Activated T-cell treated with anti-CD3 and anti-CD28 coated beads, Interleukin-2, amount 50 U/mL, for 1 hour (primary cell): ENCODE results near the gene TBCC.
"Not testable (repeated sequence)": the region's sequence is repeated elsewhere in the genome, so short reads cannot be mapped to it uniquely, and the experiment has no call there.

Experiments used
- DNase-seq: peaks from one replicate; pipeline ENCODE4 v3.0.0-alpha.2; 2020

The TBCC gene

GRCh38 chr6:42727627-42728026 is 18.3 kb downstream of the TBCC start:
- no peak for DNase-seq

GRCh38 chr6:42727087-42727611 is 18.8 kb downstream of the TBCC start:
- DNase-seq = peak; percentile 37

DNA sequence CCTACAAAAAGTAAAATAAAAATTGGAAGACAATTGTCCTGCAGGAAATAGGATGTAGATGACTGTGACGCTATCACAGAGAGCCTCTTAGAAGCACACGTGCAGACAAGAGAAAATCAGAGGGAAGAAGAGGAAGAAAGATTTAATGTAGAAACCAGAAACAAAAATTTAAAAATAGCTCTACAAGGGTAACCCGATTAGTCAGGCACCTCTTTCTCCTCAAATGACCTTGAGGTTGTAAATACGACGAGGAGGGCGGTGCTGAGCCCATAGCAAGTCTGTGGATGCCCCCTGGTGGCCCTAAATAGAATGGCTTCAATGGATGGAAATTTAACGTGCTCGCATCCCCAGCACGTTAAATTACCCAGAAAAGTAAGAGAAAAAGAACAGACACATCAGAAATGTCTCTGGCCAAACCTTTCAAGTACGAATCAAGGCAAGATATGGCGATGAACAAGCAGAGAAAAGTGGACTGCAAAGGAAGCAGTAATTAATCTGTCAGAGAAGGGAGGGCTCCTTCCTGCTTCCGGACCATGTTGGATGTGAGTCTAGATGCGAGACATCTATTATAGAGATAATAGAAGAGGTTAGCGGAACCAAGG is 19.3 kb downstream of the TBCC start:
- DNase-seq = peak; percentile 58

GRCh38 chr6:42726026-42726425 is 19.9 kb downstream of the TBCC start:
- DNase-seq = no peak

DNA sequence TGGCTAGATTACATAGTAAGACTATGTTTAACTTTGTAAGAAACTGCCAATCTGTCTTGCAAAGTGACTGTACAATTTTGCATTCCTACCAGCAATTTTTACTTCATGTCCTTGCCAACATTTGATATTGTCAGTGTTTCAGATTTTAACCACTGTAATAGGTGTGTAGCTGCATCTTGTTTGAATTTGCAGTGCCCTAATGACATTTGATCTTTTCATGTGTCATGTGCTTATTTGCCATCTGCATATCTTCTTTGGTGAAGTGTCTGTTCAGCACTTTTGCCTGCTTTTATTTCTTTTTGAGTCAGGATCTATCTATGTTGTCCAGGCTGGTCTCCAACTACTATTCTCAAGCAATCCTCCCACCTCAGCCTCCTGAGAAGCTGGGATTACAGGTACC is 21.1 kb downstream of the TBCC start:
- DNase-seq = no peak

DNA sequence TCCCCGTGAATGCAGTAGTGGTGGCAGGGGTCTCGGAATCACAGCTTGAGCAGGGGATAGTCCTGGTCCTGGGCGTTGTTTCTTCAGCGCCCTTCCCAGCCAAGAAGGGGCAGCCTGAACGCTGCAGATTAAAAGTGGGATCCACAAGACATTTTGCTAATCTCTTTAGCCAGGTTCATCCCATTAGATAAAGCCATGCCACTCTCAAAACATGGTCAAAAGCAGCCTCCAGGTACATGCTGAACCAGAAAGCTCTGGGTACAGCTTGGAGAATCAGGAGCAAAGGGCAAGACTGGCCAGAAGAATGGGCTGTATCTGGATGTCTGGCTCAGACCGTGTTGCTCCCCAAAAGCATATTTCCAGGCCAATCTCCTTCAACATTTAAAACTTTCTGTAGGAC is 23.4 kb downstream of the TBCC start, which contains the start of gene PRPH2:
Gene PRPH2 (minus strand): TSS at position 101 of the 400 bp plus-strand sequence. CDS start 263 bp downstream, outside the sequence.
- no peak for DNase-seq

DNA sequence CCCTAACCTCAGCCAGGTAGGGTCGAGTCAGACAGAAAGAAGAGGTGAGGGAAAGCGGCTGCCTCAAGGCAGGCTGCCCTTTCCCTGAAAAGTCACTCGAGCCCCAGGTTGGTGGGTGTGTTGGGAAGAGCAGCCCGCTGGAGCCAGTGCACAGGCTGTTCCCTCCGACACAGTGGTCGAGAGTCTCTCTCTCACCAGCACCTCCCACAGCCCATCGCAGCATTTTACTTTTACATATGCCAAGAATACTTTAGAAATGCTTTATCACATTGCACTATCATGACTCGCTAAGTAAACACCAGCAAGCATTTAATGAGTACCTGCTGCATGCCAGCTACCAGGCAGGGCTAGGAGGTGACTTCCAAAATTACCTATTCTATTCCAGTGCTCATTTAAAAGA is 25.2 kb downstream of the TBCC start:
- DNase-seq = no peak

GRCh38 chr6:42715871-42716270 is 30.0 kb downstream of the TBCC start:
- DNase-seq = no peak

- DNase-seq = no peak
Observed at GRCh38 chr6:42714098-42714761, 31.7 kb downstream of the TBCC start.

- DNase-seq = no peak
Observed at GRCh38 chr6:42711930-42712329, 34.0 kb downstream of the TBCC start.

- no peak for DNase-seq
Observed at GRCh38 chr6:42710316-42710715, 35.6 kb downstream of the TBCC start.

DNA sequence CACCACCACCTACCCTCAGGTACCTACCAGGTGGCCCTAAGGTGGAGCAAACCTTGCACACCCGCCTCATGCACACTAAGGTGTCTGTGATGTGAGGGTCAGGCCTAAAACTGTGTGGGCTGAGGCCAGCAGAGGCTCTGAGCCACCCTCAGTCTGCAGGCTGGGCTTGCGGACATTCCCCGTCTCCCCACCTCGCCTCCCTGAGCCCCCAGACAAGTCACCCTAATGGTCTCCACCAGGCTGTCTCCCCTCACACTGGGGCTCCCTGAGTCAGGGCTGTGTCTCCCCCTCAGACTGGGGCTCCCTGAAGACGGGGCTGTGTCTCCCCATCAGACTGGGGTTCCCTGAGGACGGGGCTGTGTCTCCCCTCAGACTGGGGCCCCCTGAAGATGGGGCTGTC is 36.0 kb downstream of the TBCC start:
- no peak for DNase-seq

DNA sequence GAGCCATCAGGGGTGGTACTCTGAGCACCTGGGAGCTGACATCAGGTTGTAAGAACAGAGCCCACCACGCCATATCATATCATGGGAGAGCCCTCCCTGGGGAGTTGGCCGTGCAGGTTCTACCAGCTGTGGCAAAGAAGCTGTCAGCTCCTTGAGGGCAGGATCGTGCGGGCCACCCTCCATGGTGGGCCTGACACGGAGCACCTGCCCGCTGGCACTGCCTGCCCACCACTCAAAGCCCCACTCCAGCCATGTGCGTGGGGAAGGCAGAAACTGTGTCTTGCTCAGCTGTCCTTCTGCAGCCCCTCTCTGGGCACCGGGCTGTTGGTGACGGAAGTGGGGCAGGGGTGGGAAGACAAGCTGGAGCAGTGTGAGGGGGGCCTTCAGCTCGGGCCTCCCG is 37.8 kb downstream of the TBCC start:
- no peak for DNase-seq

DNA sequence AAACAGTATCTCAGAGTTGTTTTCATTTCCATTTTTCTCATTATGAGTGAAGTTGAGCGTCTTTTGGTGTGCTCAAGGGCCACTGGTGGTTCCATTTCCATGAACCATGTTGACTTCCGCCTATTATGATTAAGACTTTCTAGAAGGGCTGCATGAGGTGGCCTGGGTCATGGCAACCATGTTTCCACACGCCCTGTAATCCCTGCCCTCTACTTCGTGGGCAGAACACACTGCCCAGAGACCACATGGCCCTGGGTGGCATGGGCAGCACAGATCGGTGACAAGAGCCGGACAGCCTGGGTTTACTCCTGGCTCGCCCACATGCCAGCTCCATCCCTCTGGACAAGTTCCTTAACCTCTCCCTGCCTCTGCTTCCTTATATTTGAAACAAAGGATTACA is 38.3 kb downstream of the TBCC start:
- DNase-seq = no peak

DNA sequence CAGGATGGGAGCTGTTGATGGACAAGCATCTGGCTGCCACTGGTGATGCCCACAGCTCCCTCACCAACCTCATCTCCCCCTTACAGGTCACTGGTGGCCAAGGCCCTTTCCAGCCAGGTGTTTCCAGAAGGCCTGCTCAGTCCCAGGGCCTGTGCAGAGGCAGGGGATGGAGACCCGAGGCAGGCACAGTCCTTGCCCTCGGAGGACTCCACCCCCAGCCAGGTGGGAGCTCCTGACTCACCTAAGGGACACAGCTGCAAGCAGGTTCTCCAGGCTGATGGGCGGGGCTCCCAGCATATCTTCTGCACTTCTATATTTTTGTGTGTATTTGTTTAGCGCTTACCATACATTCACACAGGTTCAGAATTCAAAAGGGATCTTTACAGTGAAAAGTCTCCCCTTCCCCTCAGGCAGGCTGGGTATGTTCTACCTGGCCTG is 40.9 kb downstream of the TBCC start:
- DNase-seq = no peak

- DNase-seq = no peak
Observed at GRCh38 chr6:42704251-42704936, 41.5 kb downstream of the TBCC start.

- not testable (repeated sequence) for DNase-seq
Observed at GRCh38 chr6:42702786-42703185, 43.1 kb downstream of the TBCC start.

GRCh38 chr6:42702200-42702599 is 43.7 kb downstream of the TBCC start:
- no peak for DNase-seq

- DNase-seq = no peak
Observed at GRCh38 chr6:42698217-42698616, 47.7 kb downstream of the TBCC start.

- DNase-seq = no peak
Observed at GRCh38 chr6:42697268-42697655, 48.6 kb downstream of the TBCC start.

- no peak for DNase-seq
Observed at GRCh38 chr6:42696526-42697267, 49.2 kb downstream of the TBCC start.

GRCh38 chr6:42694586-42694985 is 51.3 kb downstream of the TBCC start:
- no peak for DNase-seq
